HG02588 (cell line): Measurements from ENCODE around the gene LMF1.
"Not testable (repeated sequence)": the region's sequence is repeated elsewhere in the genome, so short reads cannot be mapped to it uniquely, and the experiment has no call there.

Source experiments
- ATAC-seq: cut with Tn5 transposase; IDR thresholded peaks from one replicate; pipeline ENCODE4 v1.9.1; 2021; ENCODE audit warnings: mild to moderate bottlenecking, moderate library complexity; ENCODE audit not compliant: unreplicated experiment

Gene LMF1

DNA sequence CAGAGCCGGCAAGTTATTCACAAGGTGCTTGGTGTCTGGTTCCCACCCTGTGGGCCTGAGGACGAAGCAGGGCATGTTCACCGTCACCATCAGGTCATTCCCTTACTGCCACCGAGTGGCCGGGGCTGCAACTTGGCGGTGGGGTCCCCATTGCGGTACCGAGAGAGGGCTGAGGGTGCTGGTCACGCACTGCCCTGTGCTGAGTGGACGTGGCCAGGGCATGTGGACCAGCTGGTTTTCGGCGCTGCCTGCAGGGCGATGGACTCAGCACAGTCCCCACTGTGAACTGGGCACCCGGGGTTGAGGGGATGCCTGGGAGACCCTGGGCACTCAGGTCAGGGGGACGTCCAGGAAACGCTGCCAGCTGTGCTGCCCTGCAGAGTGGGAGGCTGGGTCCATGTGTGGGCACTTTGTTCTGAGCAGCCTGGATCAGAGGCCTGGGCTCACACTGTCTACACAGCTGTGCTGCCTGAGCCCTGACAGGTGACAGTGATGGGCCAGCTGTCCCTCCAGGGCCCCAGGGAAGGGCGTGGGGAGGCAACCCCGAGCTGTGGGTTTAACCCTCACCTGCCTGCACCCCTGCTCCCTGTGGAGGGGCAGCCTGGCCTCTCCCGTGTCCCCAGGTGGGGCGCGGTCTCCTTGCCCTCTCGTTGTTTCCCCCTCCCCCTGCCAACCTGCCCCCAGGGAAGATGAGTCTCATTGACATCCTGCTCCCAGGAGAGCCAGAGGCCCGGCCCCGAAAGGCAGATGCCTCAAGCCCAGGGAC lies 131.0 kb downstream of the LMF1 start:
- ATAC-seq: no peak

DNA sequence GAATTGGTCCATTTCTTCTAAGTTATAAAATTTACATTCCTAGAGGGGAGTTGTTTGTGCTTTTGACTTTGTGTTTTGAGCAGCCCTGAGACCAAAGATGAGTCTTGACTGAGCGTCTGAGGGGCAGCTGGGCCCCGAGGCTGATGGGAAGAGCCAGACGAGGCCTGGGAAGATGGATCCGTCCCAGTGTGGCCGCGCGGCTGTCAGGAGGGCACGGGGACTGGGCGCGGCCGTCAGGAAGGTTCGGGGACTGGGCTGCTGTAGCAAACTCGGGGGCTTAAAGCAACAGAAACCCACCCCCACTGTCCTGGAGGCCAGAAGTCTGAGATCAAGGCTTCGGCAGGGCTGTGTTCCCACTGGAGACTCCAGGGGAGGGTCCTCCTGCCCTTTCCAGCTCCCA lies 132.0 kb downstream of the LMF1 start:
- ATAC-seq: no peak

DNA sequence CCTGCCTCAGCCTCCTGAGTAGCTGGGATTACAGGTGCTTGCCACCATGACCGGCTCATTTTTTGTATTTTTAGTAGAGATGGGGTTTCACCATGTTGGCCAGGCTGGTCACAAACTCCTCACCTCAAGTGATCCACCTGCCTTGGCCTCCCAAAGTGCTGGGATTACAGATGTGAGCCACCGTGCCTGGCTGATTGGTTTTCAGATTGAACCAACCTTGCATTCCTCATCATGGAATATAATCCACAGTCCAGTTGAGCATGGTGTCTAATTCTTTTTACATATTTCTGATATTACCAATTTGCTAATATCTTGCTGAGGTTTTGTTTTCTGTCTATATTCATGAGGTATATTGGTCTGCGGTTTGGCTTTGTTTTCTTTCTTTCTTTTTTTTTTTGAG lies 134.0 kb downstream of the LMF1 start:
- not testable (repeated sequence) for ATAC-seq

DNA sequence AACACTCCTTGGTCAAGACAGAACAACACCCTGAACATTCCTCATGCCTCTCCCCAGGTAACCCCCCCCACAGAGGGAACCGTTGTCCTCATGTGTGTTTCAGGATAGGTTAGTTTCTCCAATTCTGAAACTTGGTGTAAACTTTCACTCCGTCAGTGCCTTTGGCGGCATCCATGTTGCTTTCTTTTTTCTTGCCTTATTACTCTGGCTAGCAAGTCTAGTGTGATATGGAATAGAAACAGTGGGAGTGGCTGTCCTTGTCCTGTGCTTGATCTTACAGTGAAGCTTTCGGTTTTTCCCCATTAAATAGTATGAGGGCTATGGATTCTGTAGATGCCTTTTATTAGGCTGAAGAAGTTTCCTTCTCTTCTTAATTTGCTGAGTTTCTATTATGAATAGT lies 134.6 kb downstream of the LMF1 start:
- no peak for ATAC-seq

DNA sequence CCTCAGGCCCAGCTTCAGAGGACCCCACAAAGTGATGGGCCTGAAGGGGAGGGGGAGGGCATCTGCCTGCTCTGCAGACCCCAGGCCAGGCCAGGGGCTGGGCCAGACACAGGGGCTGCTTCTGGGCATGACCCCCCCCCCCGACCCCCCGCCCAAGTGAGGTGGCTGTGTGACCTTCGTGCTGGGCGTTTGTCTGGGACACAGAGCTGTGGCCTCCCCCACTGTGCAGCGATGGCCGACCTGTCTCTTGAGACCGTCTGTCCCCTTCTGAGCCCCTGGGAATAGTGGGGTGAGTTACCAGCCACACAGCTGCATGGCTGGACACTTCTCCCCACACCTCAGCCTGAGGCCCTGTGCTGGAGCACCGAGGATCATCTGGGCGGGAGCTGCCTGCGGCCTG lies 135.4 kb downstream of the LMF1 start:
- no peak for ATAC-seq

DNA sequence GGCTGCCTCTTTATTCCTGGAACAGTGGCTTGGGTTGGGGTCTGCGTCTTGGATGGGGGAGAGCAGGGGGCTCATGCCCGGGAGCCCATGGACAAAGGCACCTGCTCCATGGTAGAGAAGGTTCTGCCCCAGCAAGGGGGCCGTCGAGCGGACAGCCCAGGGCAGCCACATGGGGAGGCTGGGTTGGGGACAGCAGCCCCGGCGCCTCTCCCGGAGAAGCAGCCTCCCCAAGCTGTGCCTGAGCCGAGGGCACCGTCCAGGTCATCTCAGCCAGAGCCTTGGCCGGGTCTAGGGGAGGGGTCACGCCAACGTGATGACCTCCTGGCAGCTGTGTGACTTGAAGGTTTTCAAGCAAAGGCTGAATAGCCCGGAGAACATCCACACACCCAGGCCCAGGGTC lies 137.4 kb downstream of the LMF1 start:
- ATAC-seq: no peak

DNA sequence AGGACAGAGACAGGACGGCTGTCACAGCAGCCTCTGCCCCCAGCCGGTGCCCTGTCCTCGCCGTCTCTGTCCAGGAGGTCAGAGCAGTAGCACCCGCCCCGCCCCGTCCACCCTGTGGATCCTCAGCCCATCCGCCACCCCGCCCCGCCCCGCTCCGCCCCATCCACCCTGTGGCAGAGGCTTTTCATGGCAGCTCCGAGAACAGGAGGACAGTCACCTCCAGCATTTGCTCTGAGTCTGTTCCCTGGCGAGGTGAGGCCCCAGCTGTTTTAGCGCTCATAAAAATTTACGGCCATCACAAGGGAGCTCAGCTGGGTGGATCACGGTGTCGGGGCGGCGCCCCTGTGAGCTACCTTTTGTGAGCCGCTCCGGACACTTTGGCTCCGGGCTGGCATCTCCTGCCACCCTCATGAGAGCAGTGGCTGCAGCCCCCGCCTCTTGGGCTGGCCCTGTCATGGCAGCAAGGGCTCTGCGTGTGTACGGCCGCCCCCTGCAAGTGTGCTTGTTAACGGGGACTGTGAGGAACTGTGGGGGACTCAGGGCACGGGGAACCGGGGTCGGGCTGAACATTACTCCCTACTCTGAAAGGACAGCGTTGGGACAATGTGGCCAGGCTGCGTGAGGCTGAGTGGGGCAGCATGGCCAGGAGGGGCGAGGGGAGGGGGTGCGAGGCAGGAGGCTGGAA lies 138.0 kb downstream of the LMF1 start:
- ATAC-seq: no peak

DNA sequence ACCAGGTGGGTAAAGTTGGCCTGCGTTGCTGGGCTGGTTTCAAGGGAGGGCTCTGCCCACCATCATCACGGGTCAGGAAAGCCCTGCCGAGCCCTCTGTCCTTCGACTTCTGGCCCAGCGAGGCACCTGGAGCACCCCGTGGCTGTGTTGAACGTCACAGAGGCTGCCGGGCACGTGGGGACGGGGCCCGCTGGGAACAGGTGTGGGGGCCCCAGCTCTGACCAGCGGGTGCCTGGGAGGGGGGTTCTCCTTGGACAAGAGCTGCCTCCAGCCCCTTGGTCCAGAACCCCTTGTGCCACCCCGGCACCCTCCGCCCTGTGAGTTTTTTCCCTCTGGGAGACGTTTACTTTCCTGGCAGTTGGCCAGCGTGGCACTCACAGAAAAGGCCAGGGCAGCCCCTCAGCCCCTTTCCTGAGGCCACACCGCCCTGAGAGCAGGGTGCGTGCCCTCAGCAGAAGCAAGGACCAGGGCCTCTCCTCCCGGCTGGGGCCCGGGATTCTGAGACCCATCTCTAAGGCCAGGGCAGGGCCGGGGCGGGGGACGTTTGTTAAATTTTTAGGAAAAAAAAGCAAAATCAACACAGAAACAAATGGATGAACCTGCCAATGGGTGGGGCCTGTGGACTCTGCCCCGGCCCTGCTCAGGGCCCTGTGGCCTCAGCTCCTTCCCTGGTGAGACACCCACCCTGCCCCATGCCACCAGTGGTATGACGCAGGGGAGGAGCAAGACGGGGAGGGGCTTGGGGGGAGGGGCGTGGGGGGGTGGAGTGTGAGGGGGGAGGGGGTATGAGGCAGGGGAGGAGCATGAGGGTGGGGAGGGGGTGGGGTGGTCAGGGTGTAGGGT lies 139.0 kb downstream of the LMF1 start:
- ATAC-seq: no peak

DNA sequence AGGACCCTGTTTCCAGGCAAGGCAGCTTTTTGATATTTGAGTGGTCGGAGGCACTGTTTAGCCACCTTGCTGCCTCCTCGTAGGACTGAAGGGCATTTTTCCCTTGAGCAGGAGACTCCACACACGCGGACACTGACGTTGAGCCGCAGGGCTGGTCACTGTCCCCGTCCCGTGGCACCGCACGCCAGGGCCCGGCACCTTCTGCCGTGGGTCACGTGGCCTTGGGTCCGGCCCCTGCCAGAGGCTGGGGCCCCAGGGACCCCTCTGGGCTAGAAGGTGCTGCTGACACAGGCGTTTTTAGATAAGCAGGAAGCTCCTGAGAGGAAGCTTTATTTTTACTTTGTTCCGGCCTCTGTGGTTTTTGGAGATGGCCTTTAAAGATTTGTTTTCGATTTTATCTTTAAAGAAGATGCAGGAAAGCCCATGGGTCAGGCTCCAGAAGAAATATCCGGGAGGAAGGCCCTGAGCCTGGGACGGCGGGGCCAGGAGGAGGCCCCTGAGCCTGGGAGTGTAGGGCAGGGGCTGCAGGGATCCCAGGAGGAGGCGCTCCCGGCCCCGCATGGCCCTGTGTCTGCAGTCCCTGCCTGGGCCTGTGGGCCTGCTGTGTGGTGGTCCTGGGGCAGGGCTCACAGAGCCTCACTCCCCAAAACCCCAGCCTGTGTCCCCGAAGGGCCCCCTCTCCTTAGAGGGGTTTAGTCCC lies 139.8 kb downstream of the LMF1 start:
- no peak for ATAC-seq

DNA sequence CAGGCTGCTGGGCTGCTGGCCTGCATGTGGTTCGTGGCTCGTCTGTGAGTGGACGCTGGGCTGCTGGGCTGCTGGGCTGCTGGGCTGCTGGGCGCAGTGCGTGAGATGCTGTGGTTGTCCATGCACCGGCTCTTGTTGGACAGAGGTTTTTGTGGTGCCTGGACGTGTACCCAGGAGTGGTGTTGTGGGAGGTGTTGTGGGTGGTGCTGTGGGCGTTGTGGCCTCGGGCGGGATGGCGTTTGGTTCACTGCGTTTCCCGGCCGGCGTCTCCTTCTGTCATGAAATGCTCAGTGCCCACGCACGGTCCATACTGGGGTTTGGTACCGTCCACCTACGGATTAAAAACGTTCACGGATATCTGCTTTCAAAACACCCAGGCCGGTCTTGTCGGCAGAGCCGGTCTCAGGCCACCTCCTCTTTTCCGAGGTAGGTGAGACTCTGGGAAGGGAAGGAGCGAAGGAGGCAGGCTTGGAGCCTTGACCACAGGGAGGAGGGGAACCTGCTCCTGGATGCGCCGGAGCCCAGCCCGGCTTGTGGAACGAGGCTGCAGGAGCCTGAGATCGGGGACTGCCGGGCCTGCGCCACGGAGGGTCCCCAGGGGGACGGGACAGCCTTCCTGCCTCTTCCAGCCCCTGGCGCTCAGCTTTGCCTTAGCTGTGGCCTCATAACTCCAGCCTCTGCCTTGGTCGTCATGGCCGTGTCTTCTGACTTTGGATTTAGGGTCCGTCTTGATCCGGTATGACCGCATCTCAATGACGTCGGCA lies 140.5 kb downstream of the LMF1 start:
- no peak for ATAC-seq

DNA sequence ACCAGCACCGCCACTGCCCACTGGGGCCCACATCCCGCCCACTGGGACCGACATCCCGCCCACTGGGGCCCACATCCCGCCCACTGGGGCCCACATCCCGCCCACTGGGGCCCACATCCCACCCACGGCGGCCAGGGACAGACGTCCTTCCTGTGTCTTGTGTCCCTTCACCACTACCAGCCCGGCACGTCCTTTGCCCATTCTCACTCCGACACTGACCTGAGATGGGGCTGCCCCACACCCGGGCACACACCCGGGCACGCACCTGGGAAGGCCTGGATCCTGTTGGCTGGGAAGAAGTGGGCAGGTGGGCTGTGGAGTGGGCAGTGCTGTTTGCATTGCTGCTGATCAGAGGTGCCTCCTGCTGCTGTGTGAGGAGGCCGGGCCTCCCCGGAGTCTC lies 141.9 kb downstream of the LMF1 start:
- ATAC-seq: no peak

DNA sequence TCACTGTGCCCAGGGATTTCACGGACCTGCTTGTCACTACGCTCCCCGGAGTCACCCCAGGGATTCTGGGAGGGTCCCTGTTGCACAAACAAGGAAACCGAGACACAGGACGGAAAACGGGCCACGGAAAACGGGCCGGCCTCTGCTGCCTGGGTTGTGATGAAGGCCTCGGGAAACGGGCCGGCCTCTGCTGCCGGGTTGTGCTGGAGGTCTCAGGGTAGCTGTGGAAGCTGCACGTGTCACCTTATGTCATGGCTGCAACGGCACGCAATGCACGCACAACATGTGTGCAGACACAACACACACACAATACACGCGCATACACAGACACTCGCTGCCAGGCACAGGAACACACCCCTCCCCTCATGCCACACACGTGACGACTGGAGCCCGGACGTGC lies 143.3 kb downstream of the LMF1 start:
- ATAC-seq: no peak

DNA sequence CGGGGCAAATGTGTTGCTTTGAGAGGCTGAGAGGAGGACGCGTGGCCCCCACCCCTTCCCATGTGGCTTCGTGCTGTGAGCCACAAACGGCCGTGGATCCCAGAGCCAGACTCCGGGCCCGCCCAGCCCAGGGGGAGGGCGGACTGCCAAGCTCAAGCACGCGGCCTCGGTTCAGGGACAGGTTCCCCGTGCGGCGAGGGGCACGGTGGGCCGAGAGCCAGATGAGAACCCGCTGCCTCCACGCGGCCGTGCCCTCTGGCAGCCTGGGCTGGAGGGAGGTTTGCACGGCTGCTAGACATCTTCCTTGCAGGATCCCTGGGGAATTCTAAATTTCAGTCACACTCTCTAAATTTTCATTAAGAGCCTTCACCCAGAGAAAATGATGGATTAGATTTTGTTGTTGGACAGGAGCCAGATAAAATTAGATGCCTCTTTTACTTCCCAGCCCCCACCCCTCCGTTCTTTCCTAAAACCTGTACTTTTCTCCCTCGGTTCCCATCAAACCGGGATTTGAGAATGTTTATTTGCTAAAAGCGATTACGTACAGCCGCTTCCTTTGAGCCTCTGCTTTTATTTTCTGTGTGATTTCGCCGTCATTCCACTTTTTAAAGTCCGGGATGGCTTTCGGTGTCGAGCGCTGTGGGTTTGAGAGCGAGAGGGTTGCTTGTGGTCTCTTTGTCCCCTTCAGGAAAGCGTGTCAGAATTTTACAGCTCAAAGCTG lies 145.3 kb downstream of the LMF1 start:
- no peak for ATAC-seq

DNA sequence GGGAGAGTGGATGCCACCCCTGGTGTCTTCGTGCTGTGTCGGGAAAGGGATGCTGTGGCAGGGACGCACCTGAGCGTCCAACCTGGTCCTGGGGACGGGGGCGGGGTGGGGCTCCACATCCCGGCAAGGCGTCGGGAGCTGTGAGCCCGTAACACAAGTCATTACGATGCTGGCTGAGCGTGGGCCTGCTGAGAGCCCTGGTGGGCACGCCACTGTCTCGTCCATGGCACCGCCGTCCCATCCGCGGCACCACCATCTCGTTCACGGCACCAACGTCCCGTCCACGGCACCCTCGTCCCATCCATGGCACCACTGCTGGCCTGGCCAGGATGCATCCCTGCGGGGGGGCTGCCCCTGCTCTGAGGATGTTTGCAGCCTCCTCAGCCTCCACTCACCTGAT lies 146.2 kb downstream of the LMF1 start:
- no peak for ATAC-seq

DNA sequence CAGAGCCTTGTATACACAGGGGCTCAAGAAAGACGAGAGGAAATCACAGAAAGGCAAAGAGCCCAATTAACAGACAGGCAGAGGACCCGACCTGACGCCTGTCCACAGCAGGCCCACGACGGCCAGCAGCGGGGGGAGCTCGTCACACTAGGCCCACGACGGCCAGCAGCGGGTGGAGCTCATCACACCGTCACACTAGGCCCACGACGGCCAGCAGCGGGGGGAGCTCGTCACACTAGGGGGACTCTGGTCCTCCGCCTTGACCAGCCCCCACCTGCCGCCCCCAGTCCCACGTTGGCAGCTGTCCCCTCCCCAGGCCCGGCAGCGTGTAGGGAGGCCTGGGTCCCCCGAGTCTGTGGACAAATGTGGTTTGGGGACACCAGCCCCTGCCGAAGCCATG lies 146.6 kb downstream of the LMF1 start:
- ATAC-seq: no peak

DNA sequence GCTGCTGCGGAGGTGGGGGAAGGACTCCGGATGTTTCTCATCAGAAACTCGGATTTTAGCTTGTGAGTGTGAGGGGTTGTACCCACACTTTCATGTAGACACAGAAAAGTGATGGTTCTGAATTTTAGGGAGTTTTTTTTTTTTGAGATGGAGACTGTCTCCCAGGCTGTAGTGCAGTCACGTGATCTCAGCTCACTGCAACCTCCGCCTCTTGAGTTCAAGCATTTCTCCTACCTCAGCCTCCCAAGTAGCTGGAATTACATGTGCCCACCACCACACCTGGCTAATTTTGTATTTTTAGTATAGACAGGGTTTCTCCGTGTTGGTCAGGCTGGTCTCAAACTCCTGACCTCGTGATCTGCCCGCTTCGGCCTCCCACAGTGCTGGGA lies 147.9 kb downstream of the LMF1 start:
- ATAC-seq: no peak

DNA sequence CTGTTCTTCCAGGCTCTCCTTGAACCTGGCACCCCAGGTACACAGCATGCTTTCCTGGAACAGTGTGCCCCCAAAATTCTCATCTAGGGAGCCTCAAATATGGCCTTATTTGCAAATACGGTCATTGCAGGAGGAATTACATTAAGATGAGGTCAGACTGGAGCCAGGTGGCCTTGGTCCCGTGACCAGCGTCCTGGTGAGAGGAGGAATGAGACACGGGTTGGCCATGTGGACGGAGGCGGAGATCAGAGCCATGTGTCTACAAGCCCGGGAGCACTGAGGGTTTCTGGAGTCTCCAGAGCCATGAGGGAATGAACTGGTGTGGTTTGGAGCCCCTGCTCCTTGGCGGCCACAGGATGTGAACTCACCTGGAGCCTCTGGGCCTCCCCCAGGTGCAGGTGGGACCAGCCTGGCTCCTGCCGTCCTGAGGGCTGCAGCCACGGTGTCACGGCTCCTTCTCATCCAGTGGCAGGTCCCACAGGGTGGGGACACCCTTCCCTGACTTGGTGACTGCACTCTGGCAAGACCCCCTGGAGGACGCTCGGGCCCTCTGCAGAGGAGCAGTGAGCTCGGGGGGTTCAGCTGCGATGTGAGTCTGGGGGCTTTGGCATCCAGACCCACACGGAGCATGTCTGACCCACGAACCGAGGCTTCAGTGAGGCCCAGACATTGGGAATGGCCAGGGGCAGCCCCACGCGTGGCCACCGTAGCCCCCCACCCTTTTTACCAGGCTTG lies 148.4 kb downstream of the LMF1 start:
- ATAC-seq: no peak

DNA sequence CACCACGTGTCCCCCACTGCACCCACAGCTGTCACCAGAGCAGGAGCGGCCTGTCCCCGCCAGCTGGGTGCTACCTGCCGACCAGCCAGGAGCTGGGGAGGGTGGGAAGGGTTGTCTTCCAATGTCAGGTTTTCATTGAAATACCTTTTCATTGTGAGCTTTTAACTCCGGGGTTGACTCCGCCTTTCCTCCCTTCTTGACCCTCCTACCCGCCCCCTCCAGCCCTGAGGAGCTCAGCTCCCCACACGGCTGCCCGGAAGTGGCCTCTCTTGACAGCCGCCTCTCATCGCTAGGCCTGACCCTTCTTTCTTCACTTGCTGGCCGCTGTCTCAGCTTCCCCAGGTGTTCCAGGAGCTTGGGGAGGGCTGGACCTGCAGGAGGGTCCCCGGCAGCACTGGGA lies 149.0 kb downstream of the LMF1 start:
- ATAC-seq: no peak

DNA sequence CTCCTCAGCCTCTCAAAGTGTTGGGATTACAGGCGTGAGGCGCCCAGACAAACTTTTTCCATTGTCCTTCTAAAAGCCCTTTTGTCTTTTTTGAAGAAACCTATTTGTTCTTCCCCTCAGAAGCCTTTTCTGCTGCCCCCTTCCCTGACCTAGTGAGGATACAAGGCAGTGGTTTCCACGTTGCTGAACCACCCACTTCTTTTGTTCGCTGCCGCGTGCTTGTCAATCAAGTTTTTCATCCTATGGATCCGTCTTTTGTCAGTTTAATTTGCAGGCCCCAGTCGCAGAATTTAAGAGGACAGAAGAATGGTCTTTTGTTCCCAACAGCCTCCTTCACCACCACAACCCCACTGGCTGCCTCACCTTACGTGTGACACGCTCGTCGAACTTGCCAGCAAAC lies 150.0 kb downstream of the LMF1 start:
- no peak for ATAC-seq
